Gastroesophageal sphincter (tissue), 4 donors: ENCODE measurements around the gene SLC7A7. TPM values are rescaled to one million over a fixed set of nuclear protein-coding genes. Genes with fewer than 3 reads are reported as not detected.
"Not testable (repeated sequence)": the region's sequence is repeated elsewhere in the genome, so short reads cannot be mapped to it uniquely, and the experiment has no call there.

Experiments used
- ATAC-seq: fragments of 150-250 bp; one replicate; pipeline ENCODE4 v1.9.1; 2016; ENCODE audit warnings: mild to moderate bottlenecking, moderate library complexity
- H3K27ac ChIP-seq, 4 donors: fragments of 200-600 bp; sonication (generic) in 3 of 4; 1 replicate in 3 of 4; 2 replicates in 1 of 4; pipeline ENCODE4 v1.5.1; 2016 to 2019
- H3K27me3 ChIP-seq: fragments of 200-600 bp; sonication (generic); one replicate; pipeline ENCODE4 v1.5.1; 2019
- H3K36me3 ChIP-seq, 2 donors: fragments of 200-600 bp; sonication (generic); one replicate each; pipeline ENCODE4 v1.5.1; 2019; ENCODE audit warnings: control low read depth in 1 of 2
- H3K4me1 ChIP-seq, 3 donors: fragments of 200-600 bp; sonication (generic); 1 replicate in 2 of 3; 2 replicates in 1 of 3; pipeline ENCODE4 v1.5.1; 2016 to 2019; ENCODE audit warnings: control low read depth in 2 of 3
- H3K4me3 ChIP-seq, 2 donors: fragments of 200-600 bp; sonication (generic); one replicate each; pipeline ENCODE4 v1.5.1; 2019; ENCODE audit warnings: mild to moderate bottlenecking in 1 of 2, moderate library complexity in 1 of 2
- H3K9me3 ChIP-seq, 3 donors: fragments of 200-600 bp; sonication (generic); one replicate each; pipeline ENCODE4 v1.5.1; 2017 to 2019; ENCODE audit warnings: control low read depth in 2 of 3
- CTCF ChIP-seq, 4 experiments: fragments of 200-600 bp in 2 of 4; fragments of 450-650 bp in 2 of 4; sonication (generic) in 1 of 4; IDR thresholded peaks; one replicate each; pipeline ENCODE4 v1.5.1; 2017 to 2019; ENCODE audit warnings: antibody characterized with exemption in 4 of 4, mild to moderate bottlenecking in 2 of 4, moderate library complexity in 2 of 4
- EP300 ChIP-seq: sonication (generic); formaldehyde crosslinking; IDR thresholded peaks from one replicate; pipeline ENCODE4 v1.6.1; 2017; ENCODE audit warnings: antibody characterized with exemption, mild to moderate bottlenecking
- POLR2A ChIP-seq, 2 donors: fragments of 450-650 bp; IDR thresholded peaks; one replicate each; pipeline ENCODE4 v1.6.1; 2017; ENCODE audit warnings: antibody characterized with exemption in 2 of 2, mild to moderate bottlenecking in 2 of 2, moderate library complexity in 1 of 2
- POLR2AphosphoS5 ChIP-seq: sonication (generic); formaldehyde crosslinking; IDR thresholded peaks from one replicate; pipeline ENCODE4 v1.6.1; 2017; ENCODE audit warnings: antibody characterized with exemption
- WGBS, 2 donors: methylation state at CpG; one replicate each; pipeline ENCODE4 v1.1.5; 2018; ENCODE audit warnings: low coverage in 1 of 2; 5-methylcytosine and 5-hydroxymethylcytosine counted together
- small RNA-seq, 4 donors: library from RNA; depleted of rRNA; stranded (forward); fragments of <200 nt; gene quantifications; one replicate each; pipeline ENCODE3, GENCODE V24; 2016
- total RNA-seq, 4 donors: library from RNA; depleted of rRNA; stranded (reverse); fragments of >200 nt; gene quantifications; one replicate each; pipeline ENCODE4 v1.1.0, GENCODE V29; 2016

SLC7A7 gene
- total RNA-seq, 4 donors from 2014 or later: 8.1 to 36.6 (median 23.4) TPM

- H3K4me1 ChIP-seq: no peaks in the 10 kb centered on the region
- no peak overlapping the region for H3K4me3 ChIP-seq
- H3K9me3 ChIP-seq: peaks cover 0 to 25% (median 0%) of the 10 kb centered on the region in 3 donors
- WGBS, 2 donors: no CpG with 5 or more reads among the region's 1 CpG
- ATAC-seq: no peak
- H3K27ac ChIP-seq: no peak overlapping the region
- no peaks in the 10 kb centered on the region for H3K36me3 ChIP-seq
- H3K27me3 ChIP-seq: peaks cover 15% of the 10 kb centered on the region
- TF ChIP-seq EP300 (no peak), CTCF (IDR thresholded peaks at IDR 0.05) (no peak), POLR2A (IDR thresholded peaks at IDR 0.05) (no peak), POLR2AphosphoS5 (no peak)
Observed at GRCh38 chr14:22726012-22726411, 89.2 kb downstream of the SLC7A7 start.

GRCh38 chr14:22725374-22725773 lies 89.9 kb downstream of the SLC7A7 start:
- not testable (repeated sequence) for H3K4me1 ChIP-seq, H3K27ac ChIP-seq, H3K36me3 ChIP-seq, ATAC-seq, H3K4me3 ChIP-seq
- Histone ChIP-seq H3K27me3 (peaks cover 15% of the 10 kb centered on the region), H3K9me3 (peaks cover 0 to 25% (median 0%) of the 10 kb centered on the region in 3 donors)
- WGBS, 2 donors: 18 to 30% methylated on average over 2 to 3 of the region's 3 CpGs

GRCh38 chr14:22724847-22725246 lies 90.4 kb downstream of the SLC7A7 start:
- H3K4me1 ChIP-seq, H3K36me3 ChIP-seq, H3K27ac ChIP-seq, ATAC-seq, H3K4me3 ChIP-seq: not testable (repeated sequence)
- Histone ChIP-seq H3K27me3 (peaks cover 15% of the 10 kb centered on the region), H3K9me3 (peaks cover 0 to 25% (median 0%) of the 10 kb centered on the region in 3 donors)
- WGBS, 2 donors: 64 to 65% methylated on average over 6 to 8 of the region's 8 CpGs

GRCh38 chr14:22723815-22724214 lies 91.4 kb downstream of the SLC7A7 start:
- ATAC-seq: no peak
- Histone ChIP-seq H3K36me3 (no peaks in the 10 kb centered on the region), H3K9me3 (peaks cover 0 to 25% (median 0%) of the 10 kb centered on the region in 3 donors), H3K4me3 (no peak overlapping the region), H3K27ac (no peak overlapping the region), H3K27me3 (peaks cover 15% of the 10 kb centered on the region), H3K4me1 (no peaks in the 10 kb centered on the region)
- 71% methylated on average over 1 of the region's 1 CpG; no CpG with 5 or more reads in 1 of the 2 donors for WGBS, 2 donors
- TF ChIP-seq CTCF (IDR thresholded peaks at IDR 0.05) (no peak), POLR2A (IDR thresholded peaks at IDR 0.05) (no peak), EP300 (no peak), POLR2AphosphoS5 (no peak)

Small RNA genes within 50 kb of the gene (small RNA-seq; reads per million reads assigned to genes)
- gene RF00019 (0 reads per million in 4 donors), gene RF00588 (0 to 0.09 (median 0) reads per million in 4 donors)

Other genes with a start within 250 kb of the SLC7A7 start
- 100 to 1,000 TPM; 123 to 228 (median 171) TPM for gene DAD1, start 226.2 kb downstream of the SLC7A7 start, total RNA-seq
- 10 to 100 TPM; 23.8 to 42.0 (median 31.0) TPM for gene ABHD4, start 217.1 kb downstream of the SLC7A7 start, total RNA-seq
- gene OR6J1, start 171.1 kb downstream of the SLC7A7 start, total RNA-seq: under 1 TPM in 1 of 4 donors, not detected in 3; 0.12 TPM
- gene OXA1L, start 48.7 kb downstream of the SLC7A7 start, total RNA-seq: 10 to 100 TPM; 47.1 to 89.0 (median 72.7) TPM
- 10 to 100 TPM; 24.4 to 65.0 (median 35.0) TPM for gene MRPL52, start 14.5 kb upstream of the SLC7A7 start, total RNA-seq
- 100 to 1,000 TPM; 114 to 127 (median 123) TPM for gene MMP14, start 21.1 kb upstream of the SLC7A7 start, total RNA-seq
- gene LRP10, start 56.3 kb upstream of the SLC7A7 start, total RNA-seq: 100 to 1,000 TPM; 123 to 257 (median 163) TPM
- gene REM2, start 67.8 kb upstream of the SLC7A7 start, total RNA-seq: under 1 TPM; 0.20 to 0.93 (median 0.47) TPM
- 100 to 1,000 TPM in 3 of 4 donors, 10 to 100 TPM in 1; 94.4 to 855 (median 368) TPM for gene RBM23, start 103.7 kb upstream of the SLC7A7 start, total RNA-seq
- 10 to 100 TPM; 39.7 to 49.2 (median 43.2) TPM for gene PRMT5, start 113.9 kb upstream of the SLC7A7 start, total RNA-seq
- 10 to 100 TPM; 31.2 to 47.6 (median 43.1) TPM for gene HAUS4, start 141.7 kb upstream of the SLC7A7 start, total RNA-seq
- 10 to 100 TPM in 3 of 4 donors, 1 to 10 TPM in 1; 8.8 to 27.0 (median 17.8) TPM for gene AJUBA, start 167.1 kb upstream of the SLC7A7 start, total RNA-seq
- gene C14orf93, start 194.7 kb upstream of the SLC7A7 start, total RNA-seq: 10 to 100 TPM in 3 of 4 donors, 1 to 10 TPM in 1; 8.4 to 16.0 (median 13.2) TPM
- 100 to 1,000 TPM; 125 to 182 (median 133) TPM for gene PSMB5, start 219.5 kb upstream of the SLC7A7 start, total RNA-seq
- under 1 TPM in 1 of 4 donors, not detected in 3; 0.27 TPM for gene PSMB11, start 226.8 kb upstream of the SLC7A7 start, total RNA-seq
- 1 to 10 TPM; 1.5 to 3.6 (median 2.6) TPM for gene CDH24, start 242.1 kb upstream of the SLC7A7 start, total RNA-seq